LNCAP (cell line): ENCODE measurements around the gene HOXA5.

Source experiments
- TF ChIP-seq, protein P1 (sequence below): fragments of 450-650 bp; IDR thresholded peaks from 2 replicates; pipeline ENCODE4 v1.5.1; 2017; ENCODE audit warnings: mild to moderate bottlenecking

The HOXA5 gene

DNA sequence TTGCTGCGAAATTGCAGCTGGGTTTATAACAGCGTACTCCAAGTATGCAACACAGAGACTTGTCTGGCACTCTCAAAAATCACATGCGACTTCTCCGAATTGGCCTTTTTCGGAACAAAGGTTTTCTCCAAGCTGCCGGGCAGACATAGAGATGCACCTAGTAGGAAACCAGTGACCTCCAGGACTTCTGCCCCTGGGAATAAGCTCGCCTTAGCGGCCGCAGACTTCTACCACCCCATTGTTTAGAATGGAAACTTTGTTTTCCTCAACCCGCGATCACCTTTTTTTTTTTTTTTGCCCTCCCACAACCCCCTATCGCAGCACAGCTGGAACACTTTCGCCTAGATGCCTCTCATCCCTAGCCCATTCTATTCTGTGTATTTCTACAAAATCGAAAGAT, 35.5 kb upstream of the HOXA5 start:
- TF ChIP-seq, protein P1, sequence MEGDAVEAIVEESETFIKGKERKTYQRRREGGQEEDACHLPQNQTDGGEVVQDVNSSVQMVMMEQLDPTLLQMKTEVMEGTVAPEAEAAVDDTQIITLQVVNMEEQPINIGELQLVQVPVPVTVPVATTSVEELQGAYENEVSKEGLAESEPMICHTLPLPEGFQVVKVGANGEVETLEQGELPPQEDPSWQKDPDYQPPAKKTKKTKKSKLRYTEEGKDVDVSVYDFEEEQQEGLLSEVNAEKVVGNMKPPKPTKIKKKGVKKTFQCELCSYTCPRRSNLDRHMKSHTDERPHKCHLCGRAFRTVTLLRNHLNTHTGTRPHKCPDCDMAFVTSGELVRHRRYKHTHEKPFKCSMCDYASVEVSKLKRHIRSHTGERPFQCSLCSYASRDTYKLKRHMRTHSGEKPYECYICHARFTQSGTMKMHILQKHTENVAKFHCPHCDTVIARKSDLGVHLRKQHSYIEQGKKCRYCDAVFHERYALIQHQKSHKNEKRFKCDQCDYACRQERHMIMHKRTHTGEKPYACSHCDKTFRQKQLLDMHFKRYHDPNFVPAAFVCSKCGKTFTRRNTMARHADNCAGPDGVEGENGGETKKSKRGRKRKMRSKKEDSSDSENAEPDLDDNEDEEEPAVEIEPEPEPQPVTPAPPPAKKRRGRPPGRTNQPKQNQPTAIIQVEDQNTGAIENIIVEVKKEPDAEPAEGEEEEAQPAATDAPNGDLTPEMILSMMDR, result no peak

DNA sequence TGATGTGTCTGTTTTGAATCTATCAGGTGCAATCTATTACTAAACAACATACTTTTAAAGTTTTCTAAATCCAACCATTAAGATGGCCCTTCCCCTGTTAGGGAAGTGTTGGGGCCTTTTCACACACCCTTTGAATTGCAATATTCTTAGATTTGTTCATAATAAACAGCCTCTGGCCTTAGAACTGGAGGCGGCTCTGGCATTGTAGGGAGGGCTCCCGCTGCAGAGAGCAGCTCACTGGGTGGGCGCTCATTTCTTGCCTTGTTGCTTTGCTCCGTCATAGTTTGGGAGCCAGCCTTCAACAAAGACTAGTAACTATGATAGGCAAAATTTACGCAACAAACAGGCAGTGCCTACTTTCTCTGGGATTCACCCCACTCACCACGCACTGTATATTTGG, 34.9 kb upstream of the HOXA5 start:
- TF ChIP-seq, protein P1, result no peak

DNA sequence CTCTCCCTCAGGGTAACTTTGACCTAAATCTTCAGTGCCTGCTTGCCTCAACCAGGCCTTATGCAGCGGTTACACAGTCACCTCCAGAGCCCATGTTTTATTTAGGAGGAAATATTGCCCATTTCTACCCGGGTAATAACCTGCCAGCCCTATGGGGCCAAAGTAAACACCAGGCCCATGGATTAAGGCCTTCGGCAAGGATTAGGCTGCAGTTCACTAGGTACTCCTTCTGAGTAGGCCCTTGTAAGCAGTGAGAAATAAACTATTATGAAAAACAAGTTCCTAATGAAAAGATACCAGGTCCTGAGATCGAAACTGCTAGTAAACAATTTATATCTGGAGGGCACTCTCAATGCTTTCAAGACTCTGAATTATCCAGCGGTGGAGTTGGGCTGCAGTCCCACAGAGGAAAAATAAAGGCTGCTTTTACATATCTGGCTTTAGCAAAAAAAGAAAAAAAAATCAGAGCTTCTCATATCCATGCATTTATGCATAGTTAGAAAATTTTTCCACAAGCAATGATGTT, 34.4 kb upstream of the HOXA5 start:
- TF ChIP-seq, protein P1, result no peak

DNA sequence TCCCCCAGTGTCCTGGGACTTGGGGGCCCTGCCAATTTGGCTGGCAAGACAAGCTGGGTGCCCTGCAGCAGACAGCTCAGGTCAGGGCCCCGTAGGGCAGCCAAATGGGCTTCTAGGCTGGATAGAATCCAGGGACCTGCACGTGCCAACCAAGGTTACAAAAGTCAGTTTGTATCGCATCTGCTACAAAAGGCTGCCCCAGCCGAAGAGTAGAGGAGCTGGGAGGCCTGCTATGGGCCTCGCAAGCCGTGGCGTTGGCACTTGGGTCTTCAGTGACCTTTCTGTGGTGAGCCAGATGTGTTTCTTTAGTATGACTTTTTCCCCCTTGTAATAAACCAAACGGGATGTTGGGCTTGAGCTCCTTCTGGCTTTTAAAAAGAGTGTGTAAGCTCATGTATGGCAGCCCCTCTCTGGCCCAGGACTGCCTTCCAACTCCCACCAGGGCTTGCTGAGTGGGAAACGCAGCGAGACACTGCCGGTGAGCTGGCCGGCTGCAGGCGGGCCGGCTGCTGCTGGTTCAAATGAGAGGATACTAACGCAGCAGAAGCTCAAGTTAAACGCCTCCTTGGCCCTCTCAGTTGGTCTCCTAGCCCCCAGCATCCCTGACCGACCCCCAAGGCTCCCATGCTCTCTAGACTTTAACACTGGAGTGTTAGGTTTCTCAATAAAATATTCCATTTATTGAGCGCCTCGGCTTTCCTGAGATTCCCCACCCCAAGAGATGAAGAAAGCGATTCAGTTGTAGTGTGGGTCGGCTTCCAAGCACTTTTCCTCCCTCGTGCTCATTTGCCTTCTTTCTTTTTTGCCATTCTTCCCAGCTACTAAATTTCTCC, 33.7 kb upstream of the HOXA5 start:
- TF ChIP-seq, protein P1, result no peak

DNA sequence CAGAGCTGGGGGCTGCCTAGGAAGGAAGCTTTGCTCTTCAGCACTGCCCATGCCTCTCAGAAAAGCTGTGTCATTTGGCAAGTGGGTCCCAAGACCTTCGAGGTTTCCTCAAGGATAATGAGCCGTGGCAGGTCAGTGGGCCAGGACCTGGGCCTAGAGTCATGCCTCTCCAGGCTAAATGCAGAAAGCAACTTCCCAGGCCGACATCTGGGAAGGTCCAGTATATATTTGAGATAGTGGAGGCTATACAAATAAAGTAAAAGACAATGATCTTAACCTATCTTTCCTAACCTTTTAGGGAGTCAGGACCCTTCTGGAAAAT, 33.0 kb upstream of the HOXA5 start:
- TF ChIP-seq, protein P1, result no peak

DNA sequence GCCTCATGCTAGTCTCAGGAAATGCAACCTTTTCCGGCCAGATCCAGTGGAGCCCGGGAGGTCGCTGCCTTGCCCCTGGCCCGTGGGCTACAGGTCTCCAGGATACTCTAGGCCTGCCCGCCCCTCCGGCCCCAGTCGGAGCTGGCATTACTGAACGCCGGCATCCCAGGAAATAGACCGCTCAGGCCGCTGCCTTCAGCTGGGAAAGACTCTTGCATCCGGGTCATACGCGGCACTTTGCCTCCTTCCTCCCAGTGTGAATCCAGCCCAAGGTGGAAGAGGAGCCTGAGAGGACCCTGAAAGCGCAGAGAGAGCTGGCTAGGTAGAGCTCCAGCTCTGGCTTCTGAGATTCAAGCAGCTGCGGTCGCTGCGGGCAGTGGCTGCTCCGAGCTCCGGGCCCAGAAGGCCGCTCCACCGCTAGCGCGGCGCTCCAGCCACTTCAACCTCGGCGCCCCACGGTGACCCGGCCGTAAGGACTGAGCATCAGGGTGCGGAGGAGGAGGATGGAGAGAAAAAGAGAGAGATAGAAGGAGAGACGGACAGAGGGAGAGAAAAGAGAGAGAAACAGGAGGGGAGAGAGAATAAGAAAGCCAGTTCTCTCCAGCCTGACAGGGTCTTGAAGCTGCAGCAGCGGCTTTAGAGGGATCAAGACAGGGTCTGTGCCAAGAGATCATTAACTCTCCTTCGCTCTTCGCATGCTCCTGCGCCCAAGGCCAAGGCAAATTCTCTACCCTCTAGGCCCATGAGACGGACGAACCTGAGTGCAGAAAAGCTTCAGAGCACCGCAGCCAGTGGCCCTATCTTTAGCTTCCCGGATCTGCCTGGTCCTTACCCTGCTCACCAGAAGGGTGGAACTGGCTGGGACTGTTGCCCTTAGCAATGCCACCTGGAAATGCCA, 32.4 kb upstream of the HOXA5 start:
- TF ChIP-seq, protein P1, result no peak

DNA sequence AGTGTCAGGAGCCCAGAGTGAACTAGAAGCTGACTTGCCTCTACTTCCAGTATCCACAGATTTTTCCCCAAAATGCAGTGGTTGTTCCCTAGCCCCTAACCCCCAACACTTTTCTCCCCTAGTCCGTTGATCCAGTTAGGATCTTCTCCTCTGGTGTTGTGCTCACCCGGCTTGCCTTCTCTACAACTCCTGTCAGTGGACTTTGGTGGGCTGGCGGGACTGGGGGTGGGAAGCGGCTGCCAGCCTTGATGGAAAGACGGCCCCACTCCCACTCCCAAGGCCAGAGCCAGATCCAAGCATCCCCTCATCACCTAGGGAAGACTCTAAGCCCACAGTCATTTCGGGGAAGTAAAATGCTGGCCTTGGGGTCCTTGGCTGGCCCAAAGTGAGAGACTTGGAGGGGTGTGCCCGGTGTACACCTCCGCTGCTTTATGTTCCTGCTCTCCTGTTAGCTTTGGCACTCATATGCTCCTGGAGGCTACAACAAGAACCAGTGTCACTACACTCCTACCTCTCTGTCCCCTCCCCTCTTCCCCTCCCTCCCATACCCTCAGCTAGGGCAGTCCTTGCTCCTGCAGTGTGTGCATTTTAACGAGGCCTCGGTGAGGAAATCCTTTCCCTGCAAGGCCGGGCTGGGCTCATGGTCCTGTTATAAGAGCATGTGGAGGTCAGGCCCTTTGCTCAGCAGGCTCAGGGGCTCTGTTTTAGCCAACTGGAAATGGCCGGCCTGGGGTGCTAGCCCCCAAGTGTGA, 31.6 kb upstream of the HOXA5 start:
- TF ChIP-seq, protein P1, result no peak
